Testis (tissue), 2 donors: ENCODE data around the gene SH3YL1.

Experiments used
- CTCF ChIP-seq, 3 experiments: fragments of 450-650 bp in 2 of 3; fragments of 200-600 bp in 1 of 3; sonication (generic) in 1 of 3; IDR thresholded peaks; one replicate each; pipeline ENCODE4 v1.5.1; 2016 to 2019; ENCODE audit warnings: antibody characterized with exemption in 3 of 3, mild to moderate bottlenecking in 2 of 3, moderate library complexity in 1 of 3
- POLR2A ChIP-seq: fragments of 450-650 bp; IDR thresholded peaks from one replicate; pipeline ENCODE4 v1.6.1; 2017; ENCODE audit warnings: antibody characterized with exemption, mild to moderate bottlenecking, moderate library complexity

GRCh38 chr2:201648-202433 is 62.0 kb downstream of the SH3YL1 start:
- TF ChIP-seq CTCF (IDR thresholded peaks at IDR 0.05) (no peak), POLR2A (no peak)
